SH-SY5Y (cell line): ENCODE results near the gene KLHL25.

Source experiments
- GATA2 ChIP-seq: IDR thresholded peaks from 2 replicates; pipeline ENCODE4 v1.6.1; 2011; ENCODE audit warnings: mild to moderate bottlenecking, low read depth, low read length
- GATA3 ChIP-seq: IDR thresholded peaks from 2 replicates; pipeline ENCODE4 v1.6.1; 2011; ENCODE audit warnings: low read depth, mild to moderate bottlenecking, low read length, moderate library complexity

Gene KLHL25

DNA sequence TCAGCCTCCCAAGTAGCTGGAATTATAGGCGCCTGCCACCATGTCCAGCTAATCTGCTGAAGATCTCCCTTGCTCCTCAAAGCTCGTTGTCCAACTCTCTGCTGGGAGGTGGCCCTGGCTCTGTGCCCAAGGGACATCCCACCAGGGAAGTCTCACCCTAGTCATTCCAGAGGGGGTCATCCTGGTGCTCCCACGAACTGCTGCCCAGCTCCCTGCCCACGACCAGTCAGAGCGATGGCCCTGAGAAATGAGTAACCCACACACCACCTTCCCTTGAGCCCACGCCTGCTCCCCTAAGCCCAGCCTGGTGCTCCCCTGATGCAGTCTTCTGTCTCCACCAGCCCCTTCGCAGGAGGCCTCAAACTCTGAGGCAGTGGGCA is 5.2 kb downstream of the KLHL25 start:
- no peak for TF ChIP-seq GATA2
- TF ChIP-seq GATA3 = no peak

DNA sequence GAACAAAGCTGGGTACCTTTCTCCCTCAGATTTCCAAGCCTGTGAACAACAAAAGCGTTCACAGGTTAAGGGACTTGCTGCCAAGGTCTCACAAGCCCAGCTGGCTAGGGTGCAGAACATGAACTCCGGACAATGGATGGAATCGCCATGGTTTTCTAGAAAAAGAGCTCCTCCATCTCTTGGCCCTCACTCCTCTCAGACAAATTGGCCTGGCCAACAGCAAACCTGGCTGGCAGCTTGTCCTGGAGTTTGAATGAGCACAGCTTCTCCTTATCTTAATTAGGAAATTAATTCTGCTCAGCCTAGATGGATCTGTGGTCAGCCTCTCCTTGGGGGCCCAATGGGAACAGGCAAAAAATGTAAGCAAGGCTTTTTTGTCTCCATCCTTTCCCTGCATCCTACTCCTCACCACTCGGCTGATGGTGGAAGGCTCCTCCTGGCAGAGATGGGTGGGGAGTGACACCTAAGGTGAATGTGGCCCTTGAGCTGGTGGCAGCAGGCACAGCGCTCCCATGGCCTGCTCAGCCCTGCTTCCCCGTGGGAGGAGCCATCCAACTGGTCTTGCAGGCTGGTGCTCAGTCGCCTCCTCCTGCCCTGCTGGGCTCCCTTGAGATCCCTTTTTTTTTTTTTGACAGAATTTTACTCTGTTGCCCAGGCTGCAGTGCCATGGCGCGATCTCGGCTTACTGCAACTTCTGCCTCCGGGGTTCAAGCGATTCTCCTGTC is 5.8 kb downstream of the KLHL25 start:
- TF ChIP-seq GATA2 (no peak), GATA3 (no peak)

DNA sequence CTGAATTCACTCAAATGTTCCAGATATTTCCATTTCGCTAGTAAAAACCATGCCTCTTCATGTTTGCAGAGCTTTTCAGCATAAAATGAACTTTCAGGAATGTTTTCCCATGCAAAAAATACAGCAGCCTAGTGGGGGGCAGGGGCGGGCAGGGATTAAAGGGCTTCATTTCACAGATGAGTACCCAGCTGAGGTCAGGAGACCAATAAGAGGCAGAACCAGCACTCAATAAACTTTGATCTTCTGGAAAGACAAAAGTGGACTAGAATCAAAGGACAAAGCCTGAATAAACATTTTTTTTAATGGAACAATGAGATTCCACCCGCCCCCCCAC is 8.0 kb downstream of the KLHL25 start:
- TF ChIP-seq GATA3 (no peak), GATA2 (no peak)

DNA sequence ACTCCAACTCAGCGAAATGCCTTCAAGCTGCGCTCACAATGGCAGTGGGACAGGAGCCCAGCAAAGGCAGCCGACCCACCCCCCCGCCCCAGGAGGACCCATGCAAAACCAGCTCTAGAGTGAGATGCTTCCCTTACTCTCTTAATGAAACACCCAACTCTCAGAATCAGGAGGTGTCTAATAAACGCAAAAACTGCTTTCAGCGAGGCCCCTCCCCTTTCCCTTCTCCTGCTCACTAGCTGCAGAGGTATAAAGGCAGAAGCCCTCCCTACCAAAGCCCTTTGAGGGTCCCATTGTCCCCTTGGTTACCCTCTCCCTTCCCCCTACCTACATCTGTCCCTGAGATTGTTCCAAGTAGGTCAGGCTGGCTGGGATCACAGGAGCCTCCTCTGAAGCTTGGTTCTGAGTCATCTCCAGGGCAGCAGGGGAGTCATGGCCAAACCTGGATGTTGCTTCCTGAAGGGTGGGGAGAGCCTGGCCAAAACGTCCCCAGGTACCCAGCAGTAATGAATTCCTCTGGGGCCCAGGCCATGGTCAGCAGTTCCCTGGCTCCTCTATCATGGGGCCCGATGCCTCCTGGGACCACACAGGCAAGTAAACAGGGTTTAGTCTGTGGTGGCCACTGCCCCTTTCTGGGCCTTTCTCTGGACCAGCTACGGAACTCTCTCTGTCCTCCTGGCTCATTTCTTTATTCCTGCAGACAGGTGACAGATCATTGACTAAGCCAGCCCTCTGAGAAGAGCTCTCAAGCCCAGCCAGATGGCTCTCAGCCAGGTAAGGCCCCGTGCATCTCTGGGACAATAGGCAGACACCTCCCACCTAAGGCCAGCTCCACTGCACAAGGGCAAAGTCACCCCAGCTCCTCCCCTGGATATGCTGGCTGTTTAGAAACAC is 8.6 kb downstream of the KLHL25 start:
- no peak for TF ChIP-seq GATA3
- no peak for TF ChIP-seq GATA2

DNA sequence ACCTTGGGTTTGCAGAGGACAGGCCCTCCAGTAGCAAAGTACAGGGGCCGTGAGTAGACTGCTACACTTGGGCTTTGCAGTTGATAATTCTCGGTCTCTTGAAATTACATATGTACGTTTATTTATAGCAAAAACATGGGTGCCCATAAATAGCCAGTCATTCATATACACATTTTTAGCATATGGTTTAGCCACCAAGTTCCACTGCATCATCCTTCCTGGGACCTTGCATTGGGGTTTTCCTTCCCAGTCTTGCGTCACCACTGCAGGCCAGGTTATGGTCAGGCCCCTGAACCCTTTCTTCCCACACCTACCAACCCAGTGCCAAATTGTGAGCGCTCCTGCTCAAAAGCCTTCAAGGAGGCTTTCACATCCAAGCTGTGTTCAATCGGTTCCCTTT is 12.7 kb downstream of the KLHL25 start:
- TF ChIP-seq GATA3 (no peak), GATA2 (no peak)

DNA sequence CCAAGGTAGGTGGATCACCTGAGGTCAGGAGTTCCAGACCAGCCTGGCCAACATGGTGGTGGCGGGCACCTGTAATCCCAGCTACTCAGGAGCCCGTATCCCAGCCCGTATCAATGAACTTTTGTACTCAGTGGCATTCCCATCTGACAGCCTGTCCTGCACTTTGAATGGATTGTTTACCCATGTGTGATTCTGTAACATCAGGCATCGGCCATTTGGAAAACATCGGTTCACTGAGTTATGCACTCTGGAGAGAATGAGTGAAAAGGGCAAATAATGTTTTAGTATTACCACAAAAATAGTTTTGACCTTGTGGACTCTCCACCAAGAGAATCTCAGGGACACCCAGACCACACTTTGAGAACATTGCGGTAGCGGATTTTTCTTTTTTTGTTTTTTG is 13.6 kb downstream of the KLHL25 start:
- TF ChIP-seq GATA2 (no peak), GATA3 (no peak)

DNA sequence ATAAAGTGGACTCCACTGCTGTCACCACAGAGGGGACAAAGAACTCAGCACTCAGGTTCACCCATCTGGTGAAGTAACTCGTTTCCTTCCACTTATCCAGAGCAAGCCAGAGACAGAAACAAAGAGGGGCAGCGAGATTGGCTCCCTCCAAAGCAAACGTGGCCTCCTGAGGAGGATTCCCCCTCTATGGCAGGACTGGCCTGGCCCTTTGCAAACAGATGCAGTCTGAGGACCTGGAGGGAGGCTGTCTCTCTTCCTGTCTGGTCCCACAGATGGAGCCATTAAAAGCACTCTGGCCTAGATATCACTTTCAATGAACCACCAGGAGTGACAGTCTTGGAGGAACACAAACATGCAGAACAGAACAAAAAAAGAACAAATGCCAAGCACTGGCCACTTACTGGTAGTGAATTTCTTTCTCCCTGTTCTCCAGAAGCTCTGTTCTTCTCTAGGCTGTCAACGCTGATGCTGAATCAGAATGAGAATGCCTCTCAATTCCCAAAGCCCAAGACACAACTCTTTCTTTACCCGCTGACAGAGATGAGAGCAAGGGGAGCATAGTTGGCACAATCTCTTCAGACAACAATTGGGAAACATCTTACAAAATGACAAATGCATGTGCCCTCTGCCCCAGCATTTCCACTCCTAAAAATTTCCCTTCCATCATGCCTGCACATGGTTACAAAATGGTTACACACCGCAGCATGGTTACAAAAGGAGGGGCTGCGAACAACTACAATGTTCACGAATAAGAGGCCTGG is 14.3 kb downstream of the KLHL25 start:
- no peak for TF ChIP-seq GATA2

DNA sequence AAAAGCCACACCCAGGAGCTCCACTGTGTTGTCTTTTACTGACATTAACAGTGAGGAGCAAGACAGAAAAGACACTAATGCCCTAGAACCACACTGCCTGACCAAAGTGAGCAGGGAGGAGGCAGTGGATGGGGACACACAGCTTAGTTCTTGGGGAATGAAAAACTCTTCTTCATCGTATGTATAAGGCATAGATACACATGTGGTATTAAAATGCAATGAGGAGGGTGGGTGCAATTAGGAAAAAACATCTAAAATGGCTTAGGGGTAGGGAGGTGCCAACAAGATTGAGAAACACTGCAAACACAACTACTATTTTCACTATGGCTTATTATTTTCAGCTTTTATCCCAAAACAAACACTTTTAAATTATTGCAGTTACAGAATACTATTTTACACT is 15.5 kb downstream of the KLHL25 start:
- no peak for TF ChIP-seq GATA2
- TF ChIP-seq GATA3 = no peak

DNA sequence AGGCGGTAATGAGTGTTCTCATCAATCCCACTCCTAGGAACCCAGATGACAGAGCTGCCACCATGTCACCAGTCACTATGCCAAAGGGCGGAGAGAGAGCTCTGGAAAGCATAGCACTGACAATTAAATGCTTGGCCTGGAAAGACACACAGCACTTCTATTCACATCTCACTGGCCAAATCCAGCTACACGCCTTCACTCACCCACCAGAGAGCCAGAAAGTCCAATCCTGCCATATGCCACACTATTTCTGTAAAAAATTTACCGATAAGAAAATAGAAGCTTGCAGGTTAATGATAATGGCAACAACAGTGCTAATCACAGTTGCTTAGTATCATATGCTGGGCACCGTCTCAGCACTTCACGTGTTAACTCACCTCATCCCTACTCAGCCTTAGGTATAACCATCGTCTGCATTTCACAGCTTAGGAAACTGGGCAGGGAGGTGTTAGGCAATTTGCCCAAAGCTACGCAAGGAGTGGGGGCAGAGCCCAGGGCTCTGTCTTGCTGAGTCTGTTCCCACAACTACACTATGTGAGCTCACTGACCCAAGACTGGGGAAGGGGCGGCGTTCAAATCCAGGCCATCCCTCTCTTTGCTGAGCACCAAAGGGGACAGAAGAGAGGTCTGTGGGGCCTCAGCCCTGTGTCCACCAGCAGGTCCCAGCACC is 16.5 kb downstream of the KLHL25 start:
- TF ChIP-seq GATA2 (no peak), GATA3 (no peak)

DNA sequence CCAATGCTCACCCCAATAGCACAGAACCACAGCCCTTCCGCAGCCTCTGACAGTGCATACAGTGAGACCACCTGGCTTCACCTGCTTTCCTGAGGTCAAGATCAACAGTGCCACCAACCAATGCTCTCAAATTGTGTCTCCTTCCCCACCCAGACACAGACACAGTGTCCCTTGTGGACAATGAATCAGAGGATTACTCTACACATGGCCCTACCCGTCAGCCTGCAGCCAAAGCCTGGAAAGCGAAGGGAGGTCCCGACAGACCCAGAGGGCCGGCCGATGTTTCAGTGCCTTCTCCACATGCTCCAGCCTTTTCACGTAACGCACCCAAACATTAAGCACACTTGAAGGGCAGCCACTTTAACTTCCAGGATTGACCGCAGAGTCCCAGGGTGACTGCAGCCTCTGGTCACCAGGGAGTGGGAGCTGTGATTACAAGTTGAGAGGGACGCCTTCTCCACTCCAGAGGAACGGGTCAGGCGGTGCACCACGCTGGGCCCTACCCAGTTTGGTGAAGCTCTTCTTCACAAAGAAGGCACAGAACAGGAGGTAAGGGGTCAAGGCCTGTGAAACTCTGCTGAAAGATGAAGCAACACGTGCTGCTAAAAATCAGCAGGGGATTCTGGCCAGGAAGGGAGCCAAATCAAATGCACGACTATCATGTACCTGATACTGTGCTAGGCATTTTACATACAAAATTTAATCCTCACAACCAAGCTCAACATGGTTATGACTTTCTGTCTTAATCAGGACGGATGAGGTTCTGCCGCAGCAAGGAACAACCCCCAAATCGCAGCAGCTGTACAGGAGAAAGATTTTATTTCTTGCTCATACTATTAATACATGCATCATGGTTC is 17.2 kb downstream of the KLHL25 start:
- TF ChIP-seq GATA2 (no peak), GATA3 (no peak)

DNA sequence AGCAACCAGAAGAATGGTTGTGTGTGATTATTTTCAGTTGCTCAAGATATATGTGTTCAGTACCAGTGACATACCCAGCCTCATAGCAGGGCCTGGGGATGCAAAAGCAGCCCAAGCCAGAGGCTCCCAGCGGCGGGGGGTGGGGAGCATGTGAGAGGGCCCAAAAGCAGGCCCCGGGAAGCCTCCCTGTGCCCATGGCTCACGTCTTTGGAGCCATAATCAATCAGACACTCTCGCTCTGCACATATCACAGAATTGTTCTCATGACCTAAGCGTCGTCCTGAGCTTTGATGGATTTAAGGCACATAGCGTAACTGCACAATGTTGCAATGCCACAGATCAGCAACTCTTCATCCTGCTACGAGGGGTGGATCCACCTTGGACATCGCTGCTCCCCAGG is 20.8 kb downstream of the KLHL25 start:
- TF ChIP-seq GATA2 = no peak
- TF ChIP-seq GATA3 = no peak

DNA sequence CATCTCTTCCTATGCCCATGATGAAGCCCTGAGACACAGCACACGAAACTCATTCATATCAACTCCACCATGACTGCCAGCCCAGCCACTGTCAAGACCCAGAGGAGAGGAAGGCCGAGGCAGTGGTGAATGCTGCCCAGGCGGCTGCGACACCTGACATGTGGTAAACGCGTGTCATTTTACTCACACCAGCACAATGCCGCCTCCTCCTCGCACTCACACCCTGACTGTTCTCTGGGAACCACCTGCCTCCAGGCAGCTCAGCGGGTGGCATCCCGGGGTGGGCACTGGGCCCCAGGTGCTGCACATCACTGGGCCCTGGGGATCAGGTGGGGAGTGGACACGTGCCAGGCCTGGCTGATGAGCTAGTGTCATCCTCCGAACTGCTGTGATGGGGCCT is 21.5 kb downstream of the KLHL25 start:
- TF ChIP-seq GATA2 = no peak
- no peak for TF ChIP-seq GATA3

DNA sequence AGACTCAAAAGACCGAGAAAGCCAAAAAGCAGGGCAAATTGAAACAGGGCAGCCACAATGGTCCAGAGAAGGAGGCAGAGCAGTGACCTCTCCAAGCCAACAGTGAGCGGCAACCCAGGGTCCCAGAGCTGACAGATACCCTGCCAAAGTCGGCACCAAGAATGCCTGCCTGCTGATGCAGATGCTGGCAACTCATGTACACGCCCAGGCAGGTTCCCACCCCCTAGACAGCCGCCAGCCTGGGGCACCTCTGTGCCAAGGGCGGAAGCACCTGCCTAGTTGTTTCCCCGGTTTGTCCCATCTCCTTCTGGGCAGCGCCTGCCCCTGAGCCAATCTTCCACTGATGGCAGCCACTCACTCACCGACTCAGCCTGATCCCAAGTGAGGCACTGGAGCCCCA is 22.1 kb downstream of the KLHL25 start:
- TF ChIP-seq GATA2 = no peak
- no peak for TF ChIP-seq GATA3
